ENCODE results near the gene HOXD10. TPM values are rescaled to one million over a fixed set of nuclear protein-coding genes. Genes with fewer than 3 reads are reported as not detected.

The HOXD10 gene
- total RNA-seq, 3 donors from 2014 or later, result 1.6 to 5.2 TPM; not detected in 1

DNA sequence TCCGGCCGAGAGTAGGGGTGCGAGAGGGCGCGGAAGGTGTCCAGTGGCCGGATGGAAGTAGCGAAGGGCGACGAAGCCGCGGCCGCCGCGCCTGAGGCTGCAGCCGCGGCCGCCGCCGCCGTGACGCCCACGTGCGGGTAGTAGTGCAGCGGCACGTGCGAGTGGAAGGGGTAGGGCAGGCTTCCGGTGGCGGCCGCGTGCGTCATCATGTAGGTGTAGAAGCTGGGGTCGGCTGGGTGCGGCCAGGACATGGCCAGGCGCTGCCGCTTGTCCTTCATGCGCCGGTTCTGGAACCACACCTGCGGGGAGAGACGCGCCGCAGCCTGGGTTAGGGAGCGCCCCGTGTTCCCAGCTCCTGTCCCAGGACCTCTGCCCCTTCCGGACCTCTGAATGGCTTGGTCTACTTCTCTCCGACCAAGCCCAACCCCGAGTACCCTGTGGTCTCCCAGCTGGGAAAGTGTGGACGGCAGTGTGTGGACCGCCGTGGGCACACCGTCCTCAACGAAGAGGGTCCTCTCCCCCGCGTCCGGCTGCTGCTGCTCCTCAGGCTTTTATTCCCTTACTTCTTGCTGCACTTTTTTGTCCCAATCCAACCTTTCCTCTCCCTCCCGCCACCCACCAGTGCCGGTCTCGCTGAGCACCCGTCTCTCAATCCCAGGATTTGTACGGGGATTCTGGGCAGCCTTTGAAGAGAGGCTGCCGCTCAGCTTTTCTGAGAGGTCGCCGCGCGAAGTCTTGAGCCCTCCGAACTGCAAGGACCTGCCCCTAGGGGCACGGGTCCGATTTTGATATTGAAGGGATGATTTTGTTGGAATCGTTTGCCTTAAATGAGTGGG, 35.8 kb upstream of the HOXD10 start:
- intact Hi-C loops (cut with DNase I; ENCODE audit: low total_unique reads), result loop anchor here (10.0 kb wide), 1 partner anchor 396 kb away; no protein-coding TSS in a partner anchor
- Histone ChIP-seq H3K27me3 (peaks cover 3 to 98% of the 10 kb centered on the region in 2 donors), H3K36me3 (no peaks in the 10 kb centered on the region), H3K9me3 (peaks cover 0 to 15% of the 10 kb centered on the region in 2 donors), H3K4me3 (peak overlapping the region in 1 of 3 donors; percentile 51), H3K27ac (no peak overlapping the region), H3K4me1 (no peaks in the 10 kb centered on the region)
- DNase-seq (ENCODE audit: low spot score in 2 of 2), result no peak
- TF ChIP-seq, protein P1, sequence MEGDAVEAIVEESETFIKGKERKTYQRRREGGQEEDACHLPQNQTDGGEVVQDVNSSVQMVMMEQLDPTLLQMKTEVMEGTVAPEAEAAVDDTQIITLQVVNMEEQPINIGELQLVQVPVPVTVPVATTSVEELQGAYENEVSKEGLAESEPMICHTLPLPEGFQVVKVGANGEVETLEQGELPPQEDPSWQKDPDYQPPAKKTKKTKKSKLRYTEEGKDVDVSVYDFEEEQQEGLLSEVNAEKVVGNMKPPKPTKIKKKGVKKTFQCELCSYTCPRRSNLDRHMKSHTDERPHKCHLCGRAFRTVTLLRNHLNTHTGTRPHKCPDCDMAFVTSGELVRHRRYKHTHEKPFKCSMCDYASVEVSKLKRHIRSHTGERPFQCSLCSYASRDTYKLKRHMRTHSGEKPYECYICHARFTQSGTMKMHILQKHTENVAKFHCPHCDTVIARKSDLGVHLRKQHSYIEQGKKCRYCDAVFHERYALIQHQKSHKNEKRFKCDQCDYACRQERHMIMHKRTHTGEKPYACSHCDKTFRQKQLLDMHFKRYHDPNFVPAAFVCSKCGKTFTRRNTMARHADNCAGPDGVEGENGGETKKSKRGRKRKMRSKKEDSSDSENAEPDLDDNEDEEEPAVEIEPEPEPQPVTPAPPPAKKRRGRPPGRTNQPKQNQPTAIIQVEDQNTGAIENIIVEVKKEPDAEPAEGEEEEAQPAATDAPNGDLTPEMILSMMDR (IDR thresholded peaks at IDR 0.05), result no peak
- TF ChIP-seq POLR2AphosphoS5 (IDR thresholded peaks at IDR 0.05) (peak in 1 of 3 donors; percentile 12), POLR2A (IDR thresholded peaks at IDR 0.05) (no peak)

DNA sequence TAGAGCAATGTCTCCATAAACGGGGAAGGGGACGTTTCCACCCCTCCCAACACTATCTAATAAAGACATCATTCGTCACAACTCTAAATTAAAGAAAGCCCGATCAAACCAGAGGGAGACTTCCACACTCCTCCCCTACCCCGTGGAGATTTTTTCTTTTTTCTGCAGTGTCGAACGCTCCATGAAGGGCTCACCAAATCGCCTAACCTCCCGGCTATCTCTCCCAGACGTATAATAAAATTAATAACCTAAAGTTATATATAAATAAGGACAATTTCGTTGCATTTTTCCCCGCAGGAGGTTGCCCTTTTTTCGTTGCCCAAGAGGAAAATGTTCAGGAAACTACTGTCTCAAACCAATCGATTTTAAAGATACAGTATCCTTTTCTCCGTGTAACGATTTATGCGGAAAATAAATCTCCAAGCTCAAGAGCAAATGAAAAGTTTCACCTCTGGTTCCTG, 35.2 kb upstream of the HOXD10 start:
- Histone ChIP-seq H3K4me1 (no peaks in the 10 kb centered on the region), H3K36me3 (no peaks in the 10 kb centered on the region), H3K9me3 (peaks cover 0 to 15% of the 10 kb centered on the region in 2 donors), H3K27ac (no peak overlapping the region), H3K27me3 (peaks cover 6 to 98% of the 10 kb centered on the region in 2 donors), H3K4me3 (no peak overlapping the region)
- intact Hi-C loops (cut with DNase I; ENCODE audit: low total_unique reads), result loop anchor here (10.0 kb wide), 1 partner anchor 397 kb away; no protein-coding TSS in a partner anchor
- TF ChIP-seq, protein P1 (IDR thresholded peaks at IDR 0.05), result no peak
- TF ChIP-seq POLR2AphosphoS5 (IDR thresholded peaks at IDR 0.05) (no peak), POLR2A (IDR thresholded peaks at IDR 0.05) (no peak)
- DNase-seq (ENCODE audit: low spot score in 2 of 2), result no peak

GRCh38 chr2:176081837-176082524, 34.6 kb upstream of the HOXD10 start:
- no peaks in the 10 kb centered on the region for H3K36me3 ChIP-seq
- TF ChIP-seq POLR2AphosphoS5 (IDR thresholded peaks at IDR 0.05), result no peak
- TF ChIP-seq, protein P1 (IDR thresholded peaks at IDR 0.05), result no peak
- no peak for TF ChIP-seq POLR2A (IDR thresholded peaks at IDR 0.05)
- peak overlapping the region in 1 of 3 donors; percentile 22 for H3K4me3 ChIP-seq
- H3K27me3 ChIP-seq, result peaks cover 6 to 98% of the 10 kb centered on the region in 2 donors
- intact Hi-C loops (cut with DNase I; ENCODE audit: low total_unique reads), result loop anchor here (10.0 kb wide), 1 partner anchor 397 kb away; no protein-coding TSS in a partner anchor
- no peak overlapping the region for H3K27ac ChIP-seq
- DNase-seq (ENCODE audit: low spot score in 2 of 2), result no peak
- no peaks in the 10 kb centered on the region for H3K4me1 ChIP-seq
- H3K9me3 ChIP-seq, result peaks cover 0 to 15% of the 10 kb centered on the region in 2 donors

DNA sequence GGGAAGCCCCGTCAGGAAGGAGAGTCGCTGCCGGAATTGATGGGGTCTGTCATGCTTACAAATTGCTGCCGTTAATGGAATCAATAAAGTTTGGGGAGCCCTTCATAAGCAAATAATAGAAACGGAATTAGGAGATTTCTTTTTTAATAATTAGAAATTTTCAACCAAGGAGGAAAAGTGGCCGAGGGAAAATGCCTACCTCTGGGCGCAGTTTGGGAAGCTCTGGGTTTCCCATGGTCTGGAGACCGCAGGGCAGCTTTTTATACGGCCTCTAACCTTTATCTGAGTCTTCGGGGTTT, 34.1 kb upstream of the HOXD10 start:
- intact Hi-C loops (cut with DNase I; ENCODE audit: low total_unique reads), result loop anchor here (10.0 kb wide), 1 partner anchor 398 kb away; no protein-coding TSS in a partner anchor
- no peak for DNase-seq (ENCODE audit: low spot score in 2 of 2)
- H3K27ac ChIP-seq, result no peak overlapping the region
- peaks cover 6 to 98% of the 10 kb centered on the region in 2 donors for H3K27me3 ChIP-seq
- H3K9me3 ChIP-seq, result peaks cover 0 to 15% of the 10 kb centered on the region in 2 donors
- H3K36me3 ChIP-seq, result no peaks in the 10 kb centered on the region
- no peak overlapping the region for H3K4me3 ChIP-seq
- TF ChIP-seq, protein P1 (IDR thresholded peaks at IDR 0.05), result no peak
- no peak for TF ChIP-seq POLR2A (IDR thresholded peaks at IDR 0.05)
- no peak for TF ChIP-seq POLR2AphosphoS5 (IDR thresholded peaks at IDR 0.05)
- no peaks in the 10 kb centered on the region for H3K4me1 ChIP-seq
